ENCODE measurements around the gene MPP4. TPM values are rescaled to one million over a fixed set of nuclear protein-coding genes. Genes with fewer than 3 reads are reported as not detected.

MPP4 gene
- total and polyA plus RNA-seq, 9 of the 15 experiments (the other 6 are each of a cell fraction or from before 2014, with no cell fraction given), result 0.03 to 0.08 TPM; not detected in 7

GRCh38 chr2:201642579-201643215 is 55.7 kb downstream of the MPP4 start (continued):
- TF ChIP-seq GMEB1 (CRISPR knock-in tag; IDR thresholded peaks at IDR 0.05) (peak; percentile 54), HNRNPL (IDR thresholded peaks at IDR 0.05; ENCODE audit: low read depth, low read length) (no peak), ZNF311 (CRISPR knock-in tag; IDR thresholded peaks at IDR 0.05) (no peak), PML (IDR thresholded peaks at IDR 0.05; ENCODE audit: low read length) (peak; percentile 65; the same call in 1 of the 2 replicates), NELFE (IDR thresholded peaks at IDR 0.05; ENCODE audit: insufficient read depth, insufficient read length) (no peak), TCF7L2 (IDR thresholded peaks at IDR 0.05; ENCODE audit: low read depth, low read length) (no peak), NRF1 (conservative IDR thresholded peaks at IDR 0.05 in 1 of 2, IDR thresholded peaks at IDR 0.05 in 1 of 2) (peak; percentile 91 to 92), ZNF75A (CRISPR knock-in tag; IDR thresholded peaks at IDR 0.05) (no peak), CCNT2 (IDR thresholded peaks at IDR 0.05; ENCODE audit: borderline replicate concordance, extremely low read depth, insufficient read length, low read depth, low read length) (peak; percentile 61), PHF8 (IDR thresholded peaks at IDR 0.05; ENCODE audit: borderline replicate concordance, low read length) (peak; percentile 89; the same call in 1 of the 2 replicates), NKRF (IDR thresholded peaks at IDR 0.05; ENCODE audit: borderline replicate concordance) (no peak; the same call in 1 of the 2 replicates), KDM5B (IDR thresholded peaks at IDR 0.05; ENCODE audit: insufficient replicate concordance, low read depth, low read length) (peak; percentile 75), ZFP1 (CRISPR knock-in tag; IDR thresholded peaks at IDR 0.05) (no peak), NBN (IDR thresholded peaks at IDR 0.05; ENCODE audit: low read depth) (no peak), CXXC5 (CRISPR knock-in tag; IDR thresholded peaks at IDR 0.05) (peak; percentile 83), KLF10 (CRISPR knock-in tag; IDR thresholded peaks at IDR 0.05) (no peak), SOX6 (IDR thresholded peaks at IDR 0.05) (0 out of 2 replicates have a peak, but pooled peaks have one; percentile 25), JUND (IDR thresholded peaks at IDR 0.05; ENCODE audit: borderline replicate concordance, low read depth, low read length) (0 out of 2 replicates have a peak, but pooled peaks have one; percentile 19), JUND (tag; IDR thresholded peaks at IDR 0.05; ENCODE audit: borderline replicate concordance, low read depth, low read length) (no peak), PPARD (CRISPR knock-in tag; IDR thresholded peaks at IDR 0.05) (no peak), PHF21A (IDR thresholded peaks at IDR 0.05; ENCODE audit: borderline replicate concordance, low read depth) (peak; percentile 82; the same call in 1 of the 2 replicates), EZH2 (IDR thresholded peaks at IDR 0.05; ENCODE audit: borderline replicate concordance, low read depth, low read length) (no peak), SMAD3 (CRISPR knock-in tag; conservative IDR thresholded peaks at IDR 0.05) (no peak), RB1 (IDR thresholded peaks at IDR 0.05; ENCODE audit: low read depth) (peak; percentile 83), ZNF174 (CRISPR knock-in tag; IDR thresholded peaks at IDR 0.05) (no peak), ETS2 (tag; IDR thresholded peaks at IDR 0.05; ENCODE audit: borderline replicate concordance, poor library complexity, severe bottlenecking) (no peak)

Data from K562 (cell line).